Frontal cortex (tissue), 4 donors: ENCODE measurements around the gene ZNF555. TPM values are rescaled to one million over a fixed set of nuclear protein-coding genes. Genes with fewer than 3 reads are reported as not detected.
"Not testable (repeated sequence)": the region's sequence is repeated elsewhere in the genome, so short reads cannot be mapped to it uniquely, and the experiment has no call there.

ENCODE experiments used
- DNase-seq, 2 donors: peaks; one replicate each; pipeline ENCODE4 v3.0.0; 2012; ENCODE audit warnings: low spot score in 2 of 2
- FAIRE-seq: peaks from 2 replicates; lab custom pipeline; 2012; peaks lifted over from hg19 to GRCh38; lab: Jason Lieb, UNC
- total RNA-seq: library from RNA; depleted of rRNA; stranded (reverse); fragments of >200 nt; gene quantifications from one replicate; pipeline ENCODE4 v1.2.3, GENCODE V29; 2014
- donor health status: control.
- donor health status: control.
- donor health status: control.

ZNF555 gene
- 23.2 TPM for total RNA-seq

DNA sequence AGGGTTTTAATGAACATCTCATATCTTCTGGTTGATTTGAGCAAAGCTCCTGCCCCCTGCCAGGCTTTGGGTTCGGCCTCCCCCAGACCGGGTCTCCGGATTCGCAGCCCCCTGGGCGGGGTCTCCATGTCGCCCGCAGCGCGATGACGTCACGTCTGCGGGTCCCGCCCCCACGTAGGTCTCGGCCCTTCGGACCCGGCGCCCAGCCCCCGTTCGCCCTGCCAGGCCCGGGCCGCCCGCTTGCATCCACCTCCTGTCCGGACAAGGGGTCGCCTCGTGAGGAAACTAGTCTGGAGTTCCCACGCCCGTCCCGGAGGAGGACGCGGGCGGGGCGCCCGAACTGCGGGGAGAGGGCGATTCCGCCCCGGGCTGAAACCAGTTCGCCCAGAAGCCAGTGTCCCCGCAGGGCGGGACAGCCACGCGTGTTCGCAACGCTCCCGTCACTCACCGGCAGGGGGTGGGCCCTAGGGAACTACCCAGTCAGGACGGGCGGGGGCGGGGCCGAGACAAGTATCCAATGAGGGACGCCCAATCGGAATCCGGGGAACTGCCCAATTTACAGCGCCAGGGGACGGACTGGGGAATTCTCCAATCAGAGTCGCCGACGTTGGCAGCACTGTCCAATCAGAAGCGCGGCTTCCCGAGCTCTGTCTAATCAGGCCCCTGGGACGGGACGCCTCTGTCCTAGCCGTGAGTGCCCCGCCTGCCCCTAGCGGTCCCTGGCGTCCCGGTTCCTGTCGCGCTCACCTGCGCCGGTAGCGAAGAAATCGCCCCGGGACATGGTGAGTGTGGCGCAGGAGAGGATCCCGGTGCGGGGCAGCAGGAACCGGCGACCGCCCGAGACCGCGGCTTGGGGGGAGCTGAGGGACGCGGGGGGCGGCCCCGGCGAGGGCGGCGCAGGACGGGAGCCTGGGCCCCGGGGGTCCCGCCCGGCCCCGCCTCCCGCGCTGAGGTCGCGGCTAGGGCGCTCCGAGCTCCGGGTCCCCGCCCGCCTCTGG lies at the start of gene ZNF555:
ZNF555 (plus strand) TSS at position 682 of the 998 bp plus-strand sequence; CDS start at position 780, 98 bp downstream.
- peak; percentile 98 for DNase-seq
- FAIRE-seq = peak; percentile 50

DNA sequence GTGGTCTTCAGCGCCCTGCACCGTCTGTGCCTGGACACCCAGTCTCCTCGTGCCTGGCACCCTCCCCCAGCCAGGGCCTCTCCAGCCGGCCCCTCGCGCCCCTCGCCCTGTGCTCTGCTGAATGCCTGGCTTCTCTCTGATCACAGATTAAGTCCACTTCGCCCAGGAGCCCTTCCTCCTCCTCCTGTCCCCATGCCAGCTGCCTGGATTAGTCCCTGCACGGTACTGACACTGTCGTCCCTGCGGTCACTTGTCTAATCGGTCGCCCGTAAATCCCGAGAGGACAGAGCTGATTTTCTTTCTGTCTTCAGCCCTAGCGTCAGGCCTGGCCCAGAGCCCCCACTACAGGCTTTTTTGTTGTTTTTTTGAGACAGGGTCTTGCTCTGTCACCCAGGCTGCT lies 49.4 kb upstream of the ZNF555 start:
- no peak for DNase-seq
- no peak for FAIRE-seq

DNA sequence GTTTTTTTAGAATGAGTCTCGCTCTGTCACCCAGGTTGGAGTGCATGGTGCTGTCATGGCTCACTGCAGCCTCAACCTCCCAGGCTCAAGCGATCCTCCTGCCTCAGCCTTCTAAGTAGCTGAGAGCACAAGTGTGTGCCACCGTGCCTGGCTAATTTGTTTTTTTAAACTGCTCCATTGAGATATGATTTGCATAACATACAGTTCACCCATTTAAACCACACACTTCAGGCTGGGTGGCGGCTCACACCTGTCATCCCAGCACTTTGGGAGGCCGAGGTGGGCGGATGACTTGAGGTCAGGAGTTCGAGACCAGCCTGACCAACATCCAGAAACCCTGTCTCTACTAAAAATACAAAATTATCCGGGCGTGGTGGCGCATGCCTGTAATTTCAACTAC lies 48.6 kb upstream of the ZNF555 start:
- DNase-seq, FAIRE-seq: not testable (repeated sequence)

DNA sequence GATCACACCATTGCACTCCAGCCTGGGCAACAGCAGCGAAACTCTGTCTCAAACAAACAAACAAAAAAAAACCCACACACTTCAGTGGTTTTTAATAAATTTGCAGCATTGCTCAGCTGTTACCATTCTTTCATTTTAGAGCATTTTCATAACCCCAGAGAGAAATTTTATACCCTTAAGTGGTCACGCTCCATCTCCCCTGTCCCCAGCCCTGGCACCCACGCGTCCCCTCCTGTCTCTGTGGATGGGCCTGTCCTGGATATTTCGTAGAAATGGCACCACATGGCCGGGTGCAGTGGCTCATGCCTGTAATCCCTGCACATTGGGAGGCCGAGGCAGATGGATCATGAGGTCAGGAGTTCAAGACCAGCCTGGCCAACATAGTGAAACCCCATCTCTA lies 48.1 kb upstream of the ZNF555 start:
- no peak for DNase-seq
- no peak for FAIRE-seq

DNA sequence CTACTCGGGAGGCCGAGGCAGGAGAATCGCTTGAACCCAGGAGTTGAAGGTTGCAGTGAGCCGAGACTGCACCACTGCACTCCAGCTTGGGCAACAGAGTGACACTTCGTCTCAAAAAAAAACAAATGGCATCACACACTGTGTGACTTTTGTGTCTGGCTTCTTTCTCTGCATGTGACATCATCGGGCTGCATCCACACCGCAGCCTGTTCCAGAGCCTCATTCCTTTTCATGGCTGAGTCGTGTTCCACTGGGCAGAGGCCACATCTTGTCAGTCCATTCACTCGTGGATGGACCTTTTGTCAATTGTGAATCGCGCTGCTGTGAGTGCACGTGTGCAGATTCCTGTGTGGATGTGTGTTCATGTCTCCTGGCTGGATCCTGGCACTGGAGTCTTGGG lies 47.7 kb upstream of the ZNF555 start:
- DNase-seq (no peak), FAIRE-seq (no peak)

DNA sequence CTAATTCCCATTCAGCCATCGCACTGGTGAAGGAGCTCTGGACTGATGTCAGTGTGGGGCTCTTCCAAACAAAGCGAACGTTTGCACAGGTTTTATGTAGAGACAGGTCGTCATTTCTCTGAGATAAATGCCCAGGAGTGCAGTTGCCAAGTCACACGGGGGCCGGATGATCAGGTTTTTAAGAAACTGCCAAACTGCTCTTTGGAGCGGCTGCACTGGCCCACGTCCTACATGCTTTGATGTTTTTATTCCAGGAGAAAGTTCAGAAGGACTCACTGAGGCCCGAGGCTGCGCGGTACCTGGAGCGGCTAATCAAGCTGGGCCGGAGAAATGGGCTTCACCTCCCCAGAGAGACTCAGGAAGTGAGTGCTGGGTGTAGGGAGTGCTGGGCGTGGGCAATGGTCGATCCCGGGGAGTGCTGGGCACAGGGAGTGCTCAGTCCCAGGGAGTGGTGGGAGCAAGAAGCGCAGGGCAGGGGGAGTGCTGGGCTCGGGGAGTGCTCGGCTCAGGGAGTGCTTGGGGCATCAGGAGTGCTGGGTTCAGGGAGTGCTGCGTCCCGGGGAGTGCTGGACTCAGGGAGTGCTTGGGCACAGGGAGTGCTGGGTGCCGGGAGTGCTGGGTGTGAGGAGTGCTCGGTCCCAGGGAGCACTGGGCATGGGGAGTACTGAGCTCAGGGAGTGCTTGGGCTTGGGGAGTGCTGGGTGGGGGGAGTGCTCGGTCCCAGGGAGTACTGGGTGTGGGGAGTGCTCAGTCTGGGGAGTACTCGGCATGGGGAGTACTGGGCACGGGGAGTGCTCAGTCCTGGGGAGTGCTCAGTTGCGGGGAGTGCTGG lies 45.2 kb upstream of the ZNF555 start:
- FAIRE-seq (no peak), DNase-seq (no peak)

DNA sequence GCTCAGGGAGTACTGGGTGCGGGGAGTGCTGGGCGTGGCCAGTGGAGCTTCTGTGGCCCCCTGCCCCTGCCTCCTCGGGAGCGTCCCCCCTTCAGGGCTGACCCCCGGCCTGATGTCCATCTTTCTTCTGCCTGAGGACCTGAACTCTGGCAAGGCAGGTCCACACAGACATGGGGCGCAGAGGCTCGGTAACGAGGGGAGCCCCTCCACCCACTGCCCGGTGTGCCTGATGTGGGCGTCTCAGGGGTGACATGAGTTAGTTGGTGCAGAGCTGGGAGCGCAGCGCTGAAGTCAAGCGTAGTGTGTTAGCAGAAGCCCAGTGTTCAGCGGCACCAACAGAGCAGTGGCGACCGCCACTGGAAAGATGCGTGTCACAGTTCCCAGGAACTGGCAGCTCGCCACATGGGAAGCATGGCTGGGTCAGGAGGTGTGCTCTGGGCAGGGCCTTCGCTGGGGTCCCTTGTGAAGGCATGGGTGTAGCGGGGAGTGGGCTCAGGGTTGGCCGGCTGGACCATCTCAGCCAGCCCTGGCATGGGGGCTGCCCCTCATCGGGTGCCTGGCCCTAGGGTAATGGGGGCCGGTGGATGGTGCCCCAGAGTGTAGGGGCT lies 44.5 kb upstream of the ZNF555 start:
- no peak for DNase-seq
- no peak for FAIRE-seq

DNA sequence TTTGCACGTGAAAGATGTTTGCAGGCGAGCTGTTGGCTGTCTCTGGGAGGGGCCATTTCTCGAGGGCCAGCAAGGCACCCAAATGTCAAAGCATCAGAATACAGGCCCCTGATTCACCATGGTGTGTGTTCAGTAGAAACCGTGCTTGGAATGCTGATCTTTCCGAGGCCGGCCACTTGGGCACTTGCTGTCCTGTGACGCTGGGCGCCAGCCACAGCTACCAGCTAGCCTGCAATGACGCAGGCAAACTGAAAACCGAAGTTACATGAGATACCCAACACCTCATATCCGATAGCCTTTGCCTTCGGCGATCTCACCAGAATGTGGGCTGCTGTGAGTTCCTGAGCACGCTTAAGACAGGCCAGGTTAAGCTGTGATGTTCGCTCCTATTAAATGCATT lies 44.0 kb upstream of the ZNF555 start:
- FAIRE-seq (no peak), DNase-seq (no peak)

DNA sequence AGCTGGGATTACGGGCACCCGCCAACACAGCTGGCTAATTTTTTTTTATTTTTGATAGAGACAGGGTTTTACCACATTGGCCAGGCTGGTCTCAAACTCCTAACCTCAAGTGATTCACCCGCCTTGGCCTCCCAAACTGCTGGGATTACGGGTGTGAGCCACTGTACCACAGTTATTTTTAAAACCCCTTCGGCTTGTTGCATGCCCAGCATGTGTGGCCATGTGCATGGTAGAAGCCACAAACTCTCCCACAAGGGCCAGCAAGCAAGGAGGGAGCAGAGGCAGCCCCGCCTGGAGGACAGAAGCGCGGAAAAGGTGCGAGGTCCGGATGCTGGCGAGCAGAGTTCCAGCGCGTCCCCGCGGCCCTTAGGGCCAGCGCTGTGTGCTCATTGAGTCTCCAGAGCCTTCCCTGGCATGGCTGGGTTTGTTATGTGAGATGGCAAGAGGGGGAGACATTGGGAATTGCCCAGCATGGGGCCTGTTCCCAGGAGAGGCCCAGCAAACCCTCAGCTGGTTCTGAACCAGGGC lies 43.1 kb upstream of the ZNF555 start:
- DNase-seq (no peak), FAIRE-seq (no peak)

DNA sequence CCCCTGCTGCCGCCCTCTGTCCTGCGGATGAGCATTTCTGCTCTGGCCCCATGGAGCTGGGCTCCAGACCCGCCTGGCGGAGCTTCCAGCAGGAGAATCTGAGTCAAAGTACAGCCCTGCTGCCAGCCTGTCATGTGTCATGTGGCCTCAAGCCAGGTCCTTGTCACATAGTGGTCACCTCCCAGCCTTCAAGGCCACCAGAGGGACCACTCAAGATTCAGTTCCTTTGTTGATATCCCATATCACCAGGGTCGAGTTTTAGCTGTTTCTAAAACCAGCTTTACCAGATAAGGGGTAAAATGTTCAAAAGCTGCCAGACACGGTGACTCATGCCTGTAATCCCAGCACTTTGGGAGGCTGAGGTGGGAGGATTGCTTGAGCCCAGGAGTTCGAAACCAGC lies 42.5 kb upstream of the ZNF555 start:
- FAIRE-seq = no peak
- no peak for DNase-seq

DNA sequence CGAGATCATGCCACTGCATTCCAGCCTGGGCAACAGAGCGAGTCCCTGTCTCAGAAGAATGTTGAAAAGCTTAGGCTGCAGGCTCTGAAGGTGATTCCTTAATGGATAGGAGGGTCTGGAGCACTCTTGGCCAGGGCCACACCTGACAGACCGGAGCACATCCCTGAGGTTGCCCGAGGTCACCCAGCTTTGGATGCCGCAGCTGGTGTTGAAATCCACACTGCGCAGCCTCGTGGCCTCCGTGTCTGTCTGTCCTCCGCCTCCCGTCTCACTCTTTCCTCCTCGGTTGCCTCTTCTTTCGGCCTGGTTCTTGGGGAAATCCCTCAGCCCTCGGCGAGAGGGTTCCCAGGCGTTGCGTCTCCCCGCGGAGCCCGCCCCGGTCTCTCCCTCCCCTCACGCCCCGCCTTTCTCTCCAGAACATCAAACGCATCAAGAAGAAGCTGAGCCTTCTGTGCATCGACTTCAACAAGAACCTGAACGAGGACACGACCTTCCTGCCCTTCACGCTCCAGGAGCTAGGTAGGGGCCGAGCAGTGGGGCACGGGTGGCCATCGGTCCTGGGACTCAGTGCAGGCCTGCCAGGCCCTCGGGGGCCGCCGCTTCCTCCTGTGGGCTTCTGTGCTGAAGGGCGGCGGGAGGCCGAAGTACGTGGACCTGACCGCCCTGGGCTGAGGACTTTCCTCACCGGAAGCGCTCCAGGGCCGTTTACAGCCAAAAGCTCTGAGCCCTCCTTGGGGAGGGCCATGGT lies 41.8 kb upstream of the ZNF555 start:
- DNase-seq = no peak
- no peak for FAIRE-seq

DNA sequence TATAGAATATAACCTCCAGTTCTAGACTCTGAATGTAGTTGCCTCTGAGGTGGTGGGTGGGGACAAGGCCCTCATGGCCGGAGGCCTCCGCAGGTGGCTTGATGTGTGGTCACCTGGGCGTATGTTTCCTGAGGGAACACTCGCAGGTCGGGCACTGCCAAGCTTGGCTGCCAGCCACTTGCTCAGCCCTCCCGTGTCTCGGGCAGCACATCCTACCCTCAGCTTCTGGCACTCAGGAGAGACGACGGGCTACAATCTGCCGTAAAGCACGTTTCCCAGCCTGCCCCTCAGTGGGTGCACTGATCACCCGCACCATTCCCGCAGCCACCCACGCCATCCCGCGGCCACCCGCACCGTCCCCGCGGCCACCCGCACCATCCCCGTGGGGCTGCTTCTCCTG lies 40.8 kb upstream of the ZNF555 start:
- FAIRE-seq (no peak), DNase-seq (no peak)

DNA sequence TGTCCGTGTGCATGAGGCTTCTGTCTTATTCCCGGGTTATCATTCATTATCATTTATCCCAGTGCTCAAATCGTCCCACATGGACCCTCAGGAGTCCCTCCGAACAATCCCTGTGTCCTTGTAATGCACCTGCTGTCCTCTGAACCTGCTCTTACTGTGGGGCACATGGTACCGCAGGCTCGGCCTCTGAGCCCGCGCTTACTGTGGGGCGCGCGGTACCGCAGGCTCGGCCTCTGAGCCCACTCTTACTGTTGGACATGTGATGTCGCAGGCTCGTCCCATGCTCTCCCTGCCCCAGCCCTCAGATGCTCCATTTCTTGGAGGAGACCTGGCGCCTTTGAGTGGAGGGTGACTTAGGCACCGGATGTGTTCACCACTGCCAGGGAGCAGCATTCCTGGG lies 38.4 kb upstream of the ZNF555 start:
- FAIRE-seq (no peak), DNase-seq (peak in 1 of 2 donors; percentile 35)

DNA sequence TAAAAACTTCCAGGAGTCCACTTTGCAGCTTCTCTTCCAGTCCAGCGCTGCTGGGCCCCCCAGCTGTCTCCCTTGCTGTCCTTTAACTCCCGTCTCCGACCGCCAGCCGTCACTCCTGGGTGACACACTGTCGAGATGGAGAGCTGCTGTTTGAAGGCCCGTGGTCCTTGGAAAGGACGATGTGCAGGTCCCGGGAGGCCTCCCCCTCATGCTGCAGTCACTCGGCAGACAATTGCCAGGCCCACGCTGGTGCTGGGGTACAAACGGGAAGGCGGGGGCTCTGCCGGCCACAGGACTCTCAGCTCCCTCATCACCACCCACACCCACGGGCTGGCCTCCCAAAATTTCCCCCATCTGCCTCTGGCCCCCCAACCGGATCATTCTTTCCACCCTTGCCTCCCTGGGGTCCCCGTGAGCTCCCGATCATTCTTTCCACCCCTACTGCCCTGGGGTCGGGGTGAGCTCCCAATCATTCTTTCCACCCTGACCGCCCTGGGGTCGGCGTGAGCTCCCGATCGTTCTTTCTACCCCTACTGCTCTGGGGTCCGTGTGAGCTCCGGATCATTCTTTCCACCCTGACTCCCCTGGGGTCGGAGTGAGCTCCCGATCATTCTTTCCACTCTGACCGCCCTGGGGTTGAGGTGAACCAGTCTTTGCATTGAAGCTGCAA lies 37.7 kb upstream of the ZNF555 start:
- DNase-seq (peak in 1 of 2 donors; percentile 21), FAIRE-seq (no peak)

DNA sequence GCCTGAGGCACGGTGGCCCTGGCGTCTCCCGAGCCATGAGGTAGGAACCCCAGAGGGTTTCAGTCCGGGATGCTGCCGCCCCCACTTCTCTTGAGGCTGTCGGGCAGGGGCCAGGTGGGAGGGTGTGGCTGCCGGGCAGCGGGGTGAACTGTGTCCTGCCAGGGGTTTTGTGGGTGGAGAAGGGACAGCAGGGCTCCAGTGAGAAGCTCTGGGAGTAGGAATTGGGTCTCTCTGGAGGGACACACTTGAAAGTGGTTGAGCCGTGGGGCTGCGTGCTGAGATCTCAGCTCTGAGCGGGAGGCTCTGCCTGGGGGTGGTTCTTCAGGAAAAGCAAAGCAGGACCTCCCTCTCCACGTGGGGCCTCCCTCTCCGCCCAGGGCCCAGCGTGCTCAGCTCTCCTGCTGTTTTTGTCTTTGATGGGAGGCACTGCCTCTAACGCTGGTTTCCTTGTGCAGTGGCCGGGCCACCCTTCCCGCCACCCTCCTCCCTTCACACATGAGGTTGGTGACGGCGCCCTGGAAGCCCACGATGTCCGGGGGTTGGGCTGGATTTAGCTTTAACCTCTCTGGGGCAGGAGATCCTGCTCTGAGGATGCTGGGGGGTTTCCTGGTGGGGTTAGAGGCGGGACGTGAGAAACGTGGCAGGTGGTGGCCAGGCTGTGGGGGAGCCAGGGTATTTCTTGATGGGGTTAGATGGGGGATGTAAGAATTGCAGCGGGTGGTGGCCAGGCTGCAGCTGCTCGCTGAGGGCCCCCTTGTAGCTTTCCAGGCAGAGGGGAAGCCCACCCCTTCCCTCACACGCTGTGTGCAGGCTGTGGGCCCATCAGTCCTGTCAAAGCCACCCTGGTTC lies 36.9 kb upstream of the ZNF555 start:
- FAIRE-seq (no peak), DNase-seq (no peak)

DNA sequence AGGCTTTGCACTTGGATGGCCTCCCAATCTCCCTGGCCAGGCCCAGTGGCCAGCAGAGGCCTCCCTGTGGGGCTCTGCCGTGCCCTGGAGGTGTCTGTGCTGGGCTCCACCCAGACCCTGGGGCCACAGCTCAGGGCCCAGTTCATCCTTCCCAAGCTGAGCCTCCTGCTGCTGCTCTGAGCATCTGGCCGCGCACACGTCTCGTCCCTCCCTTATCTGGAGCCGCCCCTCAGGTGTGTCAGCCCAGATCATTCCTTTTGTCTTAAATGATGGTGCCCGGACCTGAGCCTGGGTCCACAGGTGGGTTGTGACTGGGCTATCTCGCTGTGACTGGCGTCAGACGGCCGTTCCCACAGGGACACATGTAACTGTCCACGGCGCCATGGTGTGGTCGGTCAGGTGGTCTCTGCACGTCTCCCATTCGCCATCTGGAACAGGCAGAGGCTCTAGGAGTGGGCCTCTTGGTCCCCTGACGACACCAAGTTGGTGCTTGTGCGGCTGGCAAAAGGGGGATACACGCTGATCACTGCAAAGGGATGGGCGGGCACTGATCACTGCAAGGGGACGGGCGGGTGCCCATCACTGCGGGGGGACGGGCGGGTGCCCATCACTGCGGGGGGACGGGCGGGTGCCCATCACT lies 35.9 kb upstream of the ZNF555 start:
- DNase-seq (no peak), FAIRE-seq (no peak)

DNA sequence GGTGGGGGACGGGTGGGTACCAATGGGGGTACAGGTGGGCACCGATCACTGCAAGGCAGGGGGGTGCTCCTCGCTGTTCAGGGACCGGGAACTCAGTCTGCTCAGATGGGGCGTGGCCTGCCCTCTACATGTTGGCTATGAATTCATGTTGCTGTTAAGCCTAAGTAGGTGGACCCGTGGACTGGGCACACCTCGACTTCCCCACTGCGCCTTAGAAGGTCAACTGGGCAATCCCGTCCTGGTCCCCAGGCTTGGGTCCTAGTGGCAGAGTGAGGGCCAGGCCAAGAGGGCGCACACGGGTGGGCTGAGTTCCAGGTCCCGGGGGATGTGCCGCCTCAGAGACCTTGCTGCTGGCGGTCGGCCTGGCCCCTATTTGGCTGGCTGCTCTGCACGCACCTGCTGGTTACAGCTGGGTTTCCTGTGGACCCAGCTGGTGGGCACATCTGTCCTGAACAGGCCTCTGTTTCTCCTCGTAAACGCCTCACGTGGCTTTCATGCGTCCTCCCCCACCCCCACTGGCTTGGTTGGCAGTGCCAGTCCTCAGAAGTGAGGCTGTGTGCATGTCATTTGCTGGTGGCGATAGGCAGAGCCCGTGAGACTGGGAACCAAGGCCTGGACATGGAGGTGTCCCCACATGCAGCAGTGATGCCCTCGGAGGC lies 35.2 kb upstream of the ZNF555 start:
- DNase-seq (peak in 1 of 2 donors; percentile 27), FAIRE-seq (no peak)
